Retina (tissue), 1 donor: ENCODE data around the gene NCMAP.

Experiments used
- DNase-seq: peaks from one replicate; pipeline ENCODE4 v3.0.0-alpha.2; 2016

NCMAP gene

DNA sequence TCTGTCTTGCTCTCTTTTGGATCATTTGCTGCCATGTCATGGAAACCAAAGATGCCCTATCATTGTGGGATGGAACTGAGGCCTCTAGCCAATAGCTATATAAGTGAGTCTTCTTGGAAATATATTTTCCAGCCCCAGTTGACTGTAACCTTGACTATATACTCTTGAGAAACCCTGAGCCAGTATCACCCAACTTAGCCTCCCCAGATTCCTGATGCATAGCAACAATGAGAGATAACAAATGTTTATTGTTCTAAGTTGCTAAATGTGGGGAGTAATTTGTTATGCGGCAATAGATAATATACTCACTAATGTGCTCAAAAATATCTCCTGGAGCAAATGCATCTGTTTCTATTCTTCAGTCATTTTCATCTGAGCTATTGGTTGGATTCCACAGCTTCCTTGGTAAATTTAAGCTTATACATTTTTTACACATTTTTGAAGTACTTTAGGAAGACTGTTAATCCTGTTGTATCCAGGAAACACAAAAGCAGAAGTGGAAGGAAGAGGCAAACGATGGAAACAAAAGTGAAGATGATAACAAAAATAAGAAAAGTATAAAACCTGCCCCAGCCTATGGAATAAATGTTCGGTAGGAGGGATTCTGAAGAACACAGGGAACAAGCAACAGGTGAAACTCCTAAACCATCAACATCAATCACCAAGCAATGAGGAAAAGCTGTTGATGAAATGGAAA lies 80.9 kb downstream of the NCMAP start:
- no peak for DNase-seq

GRCh38 chr1:24639094-24639493 lies 83.2 kb downstream of the NCMAP start:
- DNase-seq = no peak

- no peak for DNase-seq
Measured at GRCh38 chr1:24639881-24640280, 84.0 kb downstream of the NCMAP start.

GRCh38 chr1:24640288-24640687 lies 84.4 kb downstream of the NCMAP start:
- no peak for DNase-seq

GRCh38 chr1:24641646-24642151 lies 85.8 kb downstream of the NCMAP start:
- DNase-seq = peak; percentile 59

- DNase-seq = peak; percentile 98
Measured at GRCh38 chr1:24642481-24643362, 86.8 kb downstream of the NCMAP start, which contains the start of gene SRRM1. SRRM1 (plus strand) TSS chr1:24643302; CDS start chr1:24643327, 25 bp downstream.

DNA sequence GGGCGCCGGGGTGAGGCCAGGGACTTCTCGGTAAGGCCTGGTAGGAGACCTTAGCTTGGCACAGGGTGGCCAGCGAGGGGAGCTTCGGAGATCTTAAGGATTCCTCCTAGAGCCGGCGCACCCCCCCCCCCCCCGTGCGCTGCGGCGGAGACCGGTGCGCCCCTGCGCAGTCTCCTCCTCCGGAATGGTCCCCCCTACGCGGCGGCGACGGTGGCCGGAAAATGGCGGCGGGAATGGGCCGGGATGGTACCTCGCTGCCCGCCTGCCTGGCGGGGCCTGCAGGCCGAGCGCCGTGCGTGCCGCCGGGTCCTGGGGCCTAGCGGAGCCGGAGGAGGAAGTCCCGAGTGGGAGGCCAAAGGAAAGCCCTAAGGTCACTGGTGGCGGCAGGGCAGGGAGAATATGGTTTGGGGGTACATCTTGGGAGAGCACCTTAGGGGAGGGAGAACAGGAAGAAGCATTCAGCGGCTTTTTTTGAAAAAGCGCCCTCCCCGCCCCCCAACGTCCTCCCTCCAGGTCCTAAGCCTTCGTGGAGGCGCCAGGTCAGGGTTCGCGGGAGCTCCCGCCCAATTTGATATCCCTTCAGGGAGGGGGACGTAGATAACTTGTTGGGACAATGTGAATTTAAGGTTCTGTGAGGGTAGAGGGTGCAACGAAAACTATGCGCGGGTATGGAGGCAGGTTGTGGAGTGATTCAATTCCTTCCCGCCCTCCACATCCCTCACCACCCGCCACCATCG lies 87.6 kb downstream of the NCMAP start:
- DNase-seq = no peak

DNA sequence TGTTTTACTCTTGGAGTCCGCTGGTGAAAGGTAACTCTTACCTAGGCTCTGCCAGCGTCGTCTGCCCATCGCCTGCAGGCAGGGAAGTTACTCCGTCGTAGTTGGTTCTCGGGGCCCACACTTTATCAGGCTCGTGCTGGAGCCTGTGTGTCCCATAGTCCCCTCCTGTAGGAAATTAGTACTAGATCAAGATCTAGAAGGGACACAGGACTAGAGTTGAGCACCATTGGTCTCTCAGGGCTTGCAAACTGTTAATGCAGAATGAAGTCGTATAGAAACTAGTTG lies 88.2 kb downstream of the NCMAP start:
- DNase-seq = no peak

DNA sequence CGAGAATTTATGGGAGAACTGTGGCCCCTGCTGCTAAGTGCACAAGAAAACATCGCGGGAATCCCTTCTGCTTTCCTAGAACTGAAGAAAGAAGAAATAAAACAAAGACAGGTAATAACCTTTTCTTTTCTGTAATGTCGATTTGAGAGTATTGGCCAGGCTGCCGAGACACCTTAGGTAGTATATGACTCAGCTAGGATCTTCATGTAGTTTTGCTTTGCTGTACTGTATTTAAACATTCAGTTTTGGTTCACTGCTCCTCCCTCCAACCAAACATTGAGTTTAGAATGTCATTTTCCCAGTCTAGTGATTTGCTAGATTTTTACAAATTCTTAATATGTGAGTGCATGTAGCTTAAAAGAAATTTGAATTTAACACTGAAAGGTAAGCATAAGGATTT lies 93.0 kb downstream of the NCMAP start:
- DNase-seq = no peak

- DNase-seq = no peak
Measured at GRCh38 chr1:24652382-24652781, 96.5 kb downstream of the NCMAP start.

- no peak for DNase-seq
Measured at GRCh38 chr1:24654010-24654409, 98.1 kb downstream of the NCMAP start.

- DNase-seq = no peak
Measured at GRCh38 chr1:24656046-24656445, 100.2 kb downstream of the NCMAP start.

- no peak for DNase-seq
Measured at GRCh38 chr1:24657781-24658180, 101.9 kb downstream of the NCMAP start.
